Psoas muscle (tissue), 8 donors: ENCODE measurements around the gene CDKN2A. TPM values are rescaled to one million over a fixed set of nuclear protein-coding genes. Genes with fewer than 3 reads are reported as not detected.

ENCODE experiments used
- ATAC-seq, 4 donors: fragments of 200-7000 bp; cut with Tn5 transposase; one replicate each; pipeline ENCODE4 v1.9.1; 2020; ENCODE audit warnings: moderate library complexity in 3 of 4, mild to moderate bottlenecking in 2 of 4
- DNase-seq, 2 donors: peaks; one replicate each; pipeline ENCODE4 v3.0.0-alpha.2; 2020
- H3K27ac ChIP-seq: fragments of 200-600 bp; one replicate; pipeline ENCODE4 v1.8.0; 2022
- H3K27me3 ChIP-seq, 3 donors: fragments of 200-600 bp in 1 of 3; one replicate each; pipeline versions ENCODE4 v1.6.1 to v1.8.0; 2013 to 2022; ENCODE audit warnings: low read length in 2 of 3, mild to moderate bottlenecking in 2 of 3, moderate library complexity in 1 of 3; ENCODE audit not compliant: insufficient read depth in 3 of 3
- H3K36me3 ChIP-seq, 2 donors: fragments of 200-600 bp in 1 of 2; one replicate each; pipeline versions ENCODE4 v1.6.1 to v1.8.0; 2013 to 2022; ENCODE audit warnings: low read depth in 1 of 2, mild to moderate bottlenecking in 1 of 2, moderate library complexity in 1 of 2; ENCODE audit not compliant: insufficient read depth in 1 of 2
- H3K4me1 ChIP-seq: fragments of 200-600 bp; one replicate; pipeline ENCODE4 v1.8.0; 2022
- H3K4me3 ChIP-seq: fragments of 200-600 bp; one replicate; pipeline ENCODE4 v1.8.0; 2022; ENCODE audit warnings: mild to moderate bottlenecking
- H3K9me3 ChIP-seq: fragments of 200-600 bp; one replicate; pipeline ENCODE4 v1.8.0; 2022
- CTCF ChIP-seq: fragments of 200-600 bp; IDR thresholded peaks from one replicate; pipeline ENCODE4 v1.8.0; 2022; ENCODE audit warnings: antibody characterized with exemption
- WGBS, 3 donors: extraction: QIAGEN DNeasy Blood & Tissue Kit; methylation state at CpG; one replicate each; pipeline versions ENCODE4 v1.1.6 to v1.1.7; 2013; 5-methylcytosine and 5-hydroxymethylcytosine counted together
- intact Hi-C, 2 donors: fragments of 100-400 bp; cut with DNase I; formaldehyde crosslinking; loops; one replicate each; pipeline versions ENCODE4 v1.11.0 to v1.14.2; 2022
- polyA plus RNA-seq, 3 donors: library from polyadenylated mRNA; stranded (reverse); fragments of 200-250 nt; gene quantifications; one replicate each; pipeline ENCODE4 v1.2.3, GENCODE V29; 2013
- total RNA-seq, 4 donors: library from RNA; stranded (reverse); fragmentation: NEBNext Ultra II Directional in 2 of 4; extraction: Animal tissue kit (Norgen Biotek cat#: 25700) in 2 of 4; gene quantifications; one replicate each; pipeline versions ENCODE4 v1.2.1 to v1.2.4, GENCODE V29; 2021 to 2023
- donor health status: healthy with polysubstance abuse.
- donor health status: DM: no; HTN: no; CAD: no; lungs with moderate emphysema.
- donor health status: Bipolar disorder and iron deficiency.
- donor health status: healthy.
- donor health status: DM: yes; HTN: yes; CAD: no.
- donor health status: DM: no; HTN: no; CAD: no.
- donor health status: DM: no; HTN: no; CAD: no.
- donor health status: DM: yes; HTN: yes; CAD: no.

Gene CDKN2A
- total and polyA plus RNA-seq, 7 donors = 0.04 to 0.66 (median 0.32) TPM; not detected in 4

- Histone ChIP-seq H3K4me3 (no peak overlapping the region), H3K4me1 (peaks cover 32% of the 10 kb centered on the region), H3K27me3 (no peaks in the 10 kb centered on the region), H3K9me3 (no peaks in the 10 kb centered on the region), H3K27ac (no peak overlapping the region), H3K36me3 (no peaks in the 10 kb centered on the region)
- TF ChIP-seq CTCF = no peak
- no peak for ATAC-seq
- WGBS, 3 donors = 58 to 76% (median 66%) methylated on average over 1 of the region's 1 CpG
- intact Hi-C loops = no loop called here
- DNase-seq = no peak
These were observed 46.6 kb upstream of the CDKN2A start for GRCh38 chr9:22040760-22041159.

- TF ChIP-seq CTCF = no peak
- ATAC-seq = no peak
- intact Hi-C loops = loop anchor here (2.0 to 10.0 kb wide), 3 partner anchors 196 to 226 kb away; no protein-coding TSS in a partner anchor
- DNase-seq = no peak
- Histone ChIP-seq H3K27me3 (no peaks in the 10 kb centered on the region), H3K4me1 (peaks cover 36% of the 10 kb centered on the region), H3K27ac (no peak overlapping the region), H3K4me3 (no peak overlapping the region), H3K9me3 (no peaks in the 10 kb centered on the region), H3K36me3 (no peaks in the 10 kb centered on the region)
- 70 to 75% (median 71%) methylated on average over 3 of the region's 3 CpGs for WGBS, 3 donors
These were observed 45.1 kb upstream of the CDKN2A start for GRCh38 chr9:22039258-22039657.

- intact Hi-C loops = loop anchor here (2.0 to 10.0 kb wide), 4 partner anchors 27 to 225 kb away; no protein-coding TSS in a partner anchor
- WGBS, 3 donors = 31 to 41% (median 32%) methylated on average over 2 of the region's 2 CpGs
- DNase-seq (no peak), ATAC-seq (peak; percentile 58 to 82 (median 68))
- no peak overlapping the region for H3K4me3 ChIP-seq
- no peaks in the 10 kb centered on the region for H3K9me3 ChIP-seq
- H3K27me3 ChIP-seq = no peaks in the 10 kb centered on the region
- TF ChIP-seq CTCF = peak; percentile 68
- H3K36me3 ChIP-seq = no peaks in the 10 kb centered on the region
- H3K27ac ChIP-seq = peak overlapping the region; percentile 75
- H3K4me1 ChIP-seq = peaks cover 36% of the 10 kb centered on the region
These were observed 43.9 kb upstream of the CDKN2A start for GRCh38 chr9:22037954-22038690.

GRCh38 chr9:22036866-22037626 is 42.9 kb upstream of the CDKN2A start:
- no peak for DNase-seq
- no peak for TF ChIP-seq CTCF
- no peaks in the 10 kb centered on the region for H3K36me3 ChIP-seq
- ATAC-seq = peak; percentile 81 to 95 (median 90)
- intact Hi-C loops = loop anchor here (2.0 to 10.0 kb wide), 3 partner anchors 26 to 222 kb away; no protein-coding TSS in a partner anchor
- no peaks in the 10 kb centered on the region for H3K27me3 ChIP-seq
- H3K9me3 ChIP-seq = no peaks in the 10 kb centered on the region
- WGBS, 3 donors = 61 to 74% (median 66%) methylated on average over 4 of the region's 4 CpGs
- H3K4me1 ChIP-seq = peaks cover 36% of the 10 kb centered on the region
- H3K4me3 ChIP-seq = no peak overlapping the region
- peak overlapping the region; percentile 75 for H3K27ac ChIP-seq
